ENCODE results near the gene CLDN6. TPM values are rescaled to one million over a fixed set of nuclear protein-coding genes. Genes with fewer than 3 reads are reported as not detected.
A peak's percentile ranks its signal among the peaks of the same experiment; 100 is the strongest.

The CLDN6 gene
- total RNA-seq, 4 donors from 2014 or later = not detected

DNA sequence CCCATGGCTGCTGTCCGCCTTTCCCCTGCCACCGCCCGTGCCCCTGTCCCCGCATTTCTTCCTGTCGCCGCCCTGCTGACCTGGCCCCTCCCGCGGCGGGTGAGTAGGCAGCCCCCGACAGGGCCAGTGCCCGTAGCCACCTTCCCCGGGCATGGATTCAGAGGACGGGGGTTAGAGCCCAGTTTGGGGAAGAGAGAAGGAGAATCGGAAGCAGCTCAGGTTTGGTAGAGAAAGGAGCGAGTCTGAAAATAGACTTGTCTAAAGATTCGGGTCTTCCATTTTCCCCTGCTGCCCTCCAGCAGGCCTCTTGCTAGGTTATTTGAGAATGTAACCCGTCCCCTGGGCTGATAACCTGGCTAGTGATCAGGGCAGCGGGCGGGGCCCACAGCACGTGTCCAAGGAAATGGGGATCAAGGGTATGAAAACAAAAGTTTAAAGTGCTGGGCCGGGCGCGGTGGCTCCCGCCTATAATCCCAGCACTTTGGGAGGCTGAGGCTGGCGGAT, 13.2 kb downstream of the CLDN6 start:
- Histone ChIP-seq H3K27ac (no peak overlapping the region), H3K9me3 (no peaks in the 10 kb centered on the region), H3K4me1 (peaks cover 0 to 11% (median 4%) of the 10 kb centered on the region in 3 donors), H3K4me3 (peak overlapping the region in 1 of 2 donors; percentile 44), H3K36me3 (no peaks in the 10 kb centered on the region), H3K27me3 (peaks cover 69% of the 10 kb centered on the region)
- ATAC-seq = no peak
- TF ChIP-seq EP300 (IDR thresholded peaks at IDR 0.05) (no peak), POLR2AphosphoS5 (IDR thresholded peaks at IDR 0.05) (no peak)
- TF ChIP-seq, protein P1, sequence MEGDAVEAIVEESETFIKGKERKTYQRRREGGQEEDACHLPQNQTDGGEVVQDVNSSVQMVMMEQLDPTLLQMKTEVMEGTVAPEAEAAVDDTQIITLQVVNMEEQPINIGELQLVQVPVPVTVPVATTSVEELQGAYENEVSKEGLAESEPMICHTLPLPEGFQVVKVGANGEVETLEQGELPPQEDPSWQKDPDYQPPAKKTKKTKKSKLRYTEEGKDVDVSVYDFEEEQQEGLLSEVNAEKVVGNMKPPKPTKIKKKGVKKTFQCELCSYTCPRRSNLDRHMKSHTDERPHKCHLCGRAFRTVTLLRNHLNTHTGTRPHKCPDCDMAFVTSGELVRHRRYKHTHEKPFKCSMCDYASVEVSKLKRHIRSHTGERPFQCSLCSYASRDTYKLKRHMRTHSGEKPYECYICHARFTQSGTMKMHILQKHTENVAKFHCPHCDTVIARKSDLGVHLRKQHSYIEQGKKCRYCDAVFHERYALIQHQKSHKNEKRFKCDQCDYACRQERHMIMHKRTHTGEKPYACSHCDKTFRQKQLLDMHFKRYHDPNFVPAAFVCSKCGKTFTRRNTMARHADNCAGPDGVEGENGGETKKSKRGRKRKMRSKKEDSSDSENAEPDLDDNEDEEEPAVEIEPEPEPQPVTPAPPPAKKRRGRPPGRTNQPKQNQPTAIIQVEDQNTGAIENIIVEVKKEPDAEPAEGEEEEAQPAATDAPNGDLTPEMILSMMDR (IDR thresholded peaks at IDR 0.05) = no peak
- WGBS, 2 donors (ENCODE audit: low coverage in 1 of 2) = 0 to 18% methylated on average over 2 to 14 of the region's 25 CpGs

DNA sequence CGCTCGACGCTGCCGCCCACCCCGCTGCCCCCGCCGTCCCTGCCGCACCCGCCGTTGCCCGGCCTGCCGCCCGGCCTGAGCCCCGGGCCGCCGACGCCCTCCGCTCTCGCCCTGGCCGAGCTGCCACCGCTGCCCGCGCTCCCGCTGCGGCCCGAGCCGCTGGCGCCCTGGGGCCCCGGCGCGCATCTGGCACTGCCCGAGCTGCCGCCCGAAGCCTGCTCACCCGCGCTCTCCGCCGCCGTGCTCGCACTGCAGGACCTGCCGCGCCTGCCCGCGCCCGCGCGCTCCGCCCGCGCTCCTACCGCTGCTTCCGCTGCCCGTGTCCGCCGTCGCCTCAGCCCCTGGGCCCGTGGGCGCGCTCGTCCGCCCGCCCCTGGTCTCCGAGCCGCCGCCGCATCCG, 13.7 kb downstream of the CLDN6 start:
- Histone ChIP-seq H3K9me3 (no peaks in the 10 kb centered on the region), H3K27me3 (peaks cover 68% of the 10 kb centered on the region), H3K4me1 (peaks cover 0 to 11% (median 4%) of the 10 kb centered on the region in 3 donors), H3K27ac (peak overlapping the region in 1 of 4 donors; percentile 71), H3K36me3 (no peaks in the 10 kb centered on the region), H3K4me3 (peak overlapping the region in 1 of 2 donors; percentile 44)
- ATAC-seq = peak; percentile 20
- TF ChIP-seq POLR2A (IDR thresholded peaks at IDR 0.05) (no peak), EP300 (IDR thresholded peaks at IDR 0.05) (no peak), POLR2AphosphoS5 (IDR thresholded peaks at IDR 0.05) (no peak)
- TF ChIP-seq, protein P1 (IDR thresholded peaks at IDR 0.05) = no peak
- no CpG with 5 or more reads among the region's 67 CpGs for WGBS, 2 donors (ENCODE audit: low coverage in 1 of 2)

DNA sequence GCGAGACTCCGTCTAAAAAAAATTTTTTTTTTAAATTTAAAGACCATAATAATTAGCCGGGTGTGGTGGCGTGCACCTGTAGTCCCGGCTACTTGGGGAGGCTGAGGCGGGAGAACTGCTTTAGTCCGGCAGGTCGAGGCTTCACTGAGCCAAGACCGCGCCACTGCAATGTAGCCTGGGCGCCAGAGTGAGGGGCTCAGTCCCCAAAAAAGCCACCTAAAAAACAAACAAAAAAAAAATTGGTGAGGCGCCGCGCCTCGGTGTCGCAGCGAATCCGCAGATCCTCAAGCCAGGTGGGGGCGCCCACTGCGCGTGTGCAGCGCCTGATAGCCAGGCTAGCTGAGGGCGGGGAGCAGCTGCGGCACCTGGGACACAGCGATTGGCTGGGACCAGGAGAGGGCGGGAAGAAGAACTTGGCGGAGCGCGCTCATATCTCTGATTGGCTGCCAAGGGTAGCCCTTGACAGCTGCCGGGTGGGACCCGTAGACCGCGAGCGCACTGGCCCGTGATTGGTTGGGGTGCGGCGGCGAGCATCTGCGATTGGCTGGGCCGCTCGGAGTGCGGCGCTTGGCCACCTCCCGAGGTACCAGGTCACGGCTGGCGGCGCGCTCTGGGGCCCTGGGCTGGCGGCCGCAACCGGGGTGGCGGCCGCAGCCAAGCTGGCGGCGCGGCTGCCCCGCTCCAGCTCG, 14.3 kb downstream of the CLDN6 start:
- Histone ChIP-seq H3K9me3 (no peaks in the 10 kb centered on the region), H3K27ac (peak overlapping the region in 1 of 4 donors; percentile 71), H3K36me3 (no peaks in the 10 kb centered on the region), H3K4me3 (peak overlapping the region in 1 of 2 donors; percentile 44), H3K27me3 (peaks cover 66% of the 10 kb centered on the region), H3K4me1 (peaks cover 0 to 11% (median 4%) of the 10 kb centered on the region in 3 donors)
- WGBS, 2 donors (ENCODE audit: low coverage in 1 of 2) = 2 to 14% methylated on average over 9 to 17 of the region's 58 CpGs
- TF ChIP-seq EP300 (IDR thresholded peaks at IDR 0.05) = no peak
- TF ChIP-seq POLR2AphosphoS5 (IDR thresholded peaks at IDR 0.05) = peak; percentile 58
- TF ChIP-seq POLR2A (IDR thresholded peaks at IDR 0.05) = no peak
- TF ChIP-seq, protein P1 (IDR thresholded peaks at IDR 0.05) = peak in 3 of 4 experiments; percentile 38 to 82 (median 52)
- ATAC-seq = peak; percentile 99

DNA sequence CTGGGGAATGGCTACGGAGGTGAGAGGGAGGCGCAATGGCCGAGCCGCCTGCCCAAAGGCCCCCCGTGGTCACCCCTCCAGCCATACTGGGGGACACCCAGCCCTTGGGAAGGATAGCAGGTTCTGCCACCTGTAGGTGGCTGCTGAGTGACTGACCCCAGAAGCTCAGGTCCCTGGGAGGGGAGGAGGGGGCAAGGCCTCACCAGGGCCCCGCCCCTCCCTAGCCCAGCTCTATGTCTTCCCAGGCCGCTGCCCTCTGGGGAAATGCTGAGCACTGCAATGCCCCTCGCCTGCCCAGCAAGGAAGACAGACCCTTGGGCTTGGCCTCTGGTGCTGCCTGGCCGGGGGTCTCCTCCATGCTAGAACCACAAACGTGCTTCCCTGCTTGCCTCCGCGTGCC, 16.7 kb downstream of the CLDN6 start:
- WGBS, 2 donors (ENCODE audit: low coverage in 1 of 2) = no CpG with 5 or more reads among the region's 12 CpGs
- Histone ChIP-seq H3K36me3 (no peaks in the 10 kb centered on the region), H3K4me1 (peaks cover 0 to 11% (median 4%) of the 10 kb centered on the region in 3 donors), H3K9me3 (no peaks in the 10 kb centered on the region), H3K4me3 (no peak overlapping the region), H3K27me3 (peaks cover 64% of the 10 kb centered on the region), H3K27ac (no peak overlapping the region)
- no peak for TF ChIP-seq POLR2AphosphoS5 (IDR thresholded peaks at IDR 0.05)
- TF ChIP-seq EP300 (IDR thresholded peaks at IDR 0.05) = no peak
- TF ChIP-seq, protein P1 (IDR thresholded peaks at IDR 0.05) = no peak
- no peak for TF ChIP-seq POLR2A (IDR thresholded peaks at IDR 0.05)
- no peak for ATAC-seq

DNA sequence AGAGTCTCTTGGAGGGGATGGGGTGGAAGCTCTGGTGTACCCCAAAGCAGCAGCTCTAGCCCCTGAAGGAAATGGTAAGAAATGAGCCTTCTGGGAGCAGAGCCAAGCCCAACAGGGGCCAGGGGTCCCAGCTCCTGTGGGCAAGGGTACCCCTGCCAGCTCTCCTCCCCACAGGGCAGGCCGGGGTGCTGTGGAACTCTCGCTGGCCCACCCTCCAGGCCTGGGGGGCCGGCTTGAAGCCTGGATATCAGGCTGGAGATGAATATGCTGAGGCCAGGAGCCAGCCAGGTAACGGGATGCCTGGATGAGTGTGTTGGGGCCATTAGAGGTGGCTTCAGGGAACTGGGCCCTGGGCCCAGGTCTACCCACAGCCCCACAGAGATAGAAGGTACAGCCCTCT, 17.4 kb downstream of the CLDN6 start:
- H3K9me3 ChIP-seq = no peaks in the 10 kb centered on the region
- peaks cover 0 to 11% (median 4%) of the 10 kb centered on the region in 3 donors for H3K4me1 ChIP-seq
- peaks cover 64% of the 10 kb centered on the region for H3K27me3 ChIP-seq
- no peak for TF ChIP-seq EP300 (IDR thresholded peaks at IDR 0.05)
- no peak for TF ChIP-seq POLR2A (IDR thresholded peaks at IDR 0.05)
- TF ChIP-seq POLR2AphosphoS5 (IDR thresholded peaks at IDR 0.05) = no peak
- TF ChIP-seq, protein P1 (IDR thresholded peaks at IDR 0.05) = no peak
- no peaks in the 10 kb centered on the region for H3K36me3 ChIP-seq
- ATAC-seq = no peak
- WGBS, 2 donors (ENCODE audit: low coverage in 1 of 2) = 76% methylated on average over 2 of the region's 4 CpGs; no CpG with 5 or more reads in 1 of the 2 donors
- no peak overlapping the region for H3K4me3 ChIP-seq
- H3K27ac ChIP-seq = no peak overlapping the region

Measured in gastroesophageal sphincter (tissue), 4 donors.